ENCODE results near the gene TRIP10. TPM values are rescaled to one million over a fixed set of nuclear protein-coding genes. Genes with fewer than 3 reads are reported as not detected.
A peak's percentile ranks its signal among the peaks of the same experiment; 100 is the strongest.

The TRIP10 gene
- total and polyA plus RNA-seq, 2 of the 13 experiments (the other 11 are each of a cell fraction or from before 2014, with no cell fraction given) = 32.5 to 33.2 TPM

GRCh38 chr19:6737873-6738786 is 1.4 kb upstream of the TRIP10 start (continued):
- TF ChIP-seq ELK4 (CRISPR knock-in tag; IDR thresholded peaks at IDR 0.05; ENCODE audit: borderline replicate concordance) = no peak
- no peak for TF ChIP-seq IRX3 (CRISPR knock-in tag; IDR thresholded peaks at IDR 0.05; ENCODE audit: borderline replicate concordance, low read depth)
- TF ChIP-seq SP1 (IDR thresholded peaks at IDR 0.05) = no peak
- no peak for TF ChIP-seq SP1 (CRISPR knock-in tag; IDR thresholded peaks at IDR 0.05)
- no peak for TF ChIP-seq ZNF224 (CRISPR knock-in tag; IDR thresholded peaks at IDR 0.05)
- no peak for TF ChIP-seq TCF7 (IDR thresholded peaks at IDR 0.05; ENCODE audit: low read depth)
- peak; percentile 40; the same call in 1 of the 2 replicates for TF ChIP-seq ZNF33B (CRISPR knock-in tag; IDR thresholded peaks at IDR 0.05)
- peak; percentile 19; the same call in 1 of the 2 replicates for TF ChIP-seq ZNF331 (CRISPR knock-in tag; IDR thresholded peaks at IDR 0.05)
- peak; percentile 58 for TF ChIP-seq FOXP4 (CRISPR knock-in tag; IDR thresholded peaks at IDR 0.05)
- TF ChIP-seq MEF2D (CRISPR knock-in tag; IDR thresholded peaks at IDR 0.05) = no peak; the same call in 1 of the 2 replicates
- TF ChIP-seq JUNB (CRISPR knock-in tag; IDR thresholded peaks at IDR 0.05; ENCODE audit: borderline replicate concordance) = no peak
- TF ChIP-seq RBM22 (optimal IDR thresholded peaks at IDR 0.05; ENCODE audit: low read length) = no peak
- TF ChIP-seq ZNF274 (CRISPR knock-in tag; IDR thresholded peaks at IDR 0.05) = no peak
- TF ChIP-seq MTF1 (CRISPR knock-in tag; IDR thresholded peaks at IDR 0.05) = no peak
- TF ChIP-seq ZNF142 (CRISPR knock-in tag; IDR thresholded peaks at IDR 0.05) = peak; percentile 60; the same call in 1 of the 2 replicates
- no peak; the same call in 1 of the 2 replicates for TF ChIP-seq FOSL2 (CRISPR knock-in tag; IDR thresholded peaks at IDR 0.05)
- peak; percentile 76 for TF ChIP-seq ZFY (CRISPR knock-in tag; IDR thresholded peaks at IDR 0.05)
- TF ChIP-seq ZNF784 (CRISPR knock-in tag; IDR thresholded peaks at IDR 0.05; ENCODE audit: borderline replicate concordance) = no peak

All from HepG2 (cell line).